GM18505 (cell line): ENCODE data around the gene NECTIN1.

Experiments used
- ATAC-seq: cut with Tn5 transposase; IDR thresholded peaks from one replicate; pipeline ENCODE4 v1.9.1; 2021; ENCODE audit not compliant: unreplicated experiment
- POLR2A ChIP-seq: IDR thresholded peaks from 4 replicates; pipeline ENCODE4 v1.6.1; 2011; ENCODE audit warnings: borderline replicate concordance; ENCODE audit not compliant: insufficient read depth, insufficient read length; ENCODE audit errors: extremely low read depth

Gene NECTIN1

DNA sequence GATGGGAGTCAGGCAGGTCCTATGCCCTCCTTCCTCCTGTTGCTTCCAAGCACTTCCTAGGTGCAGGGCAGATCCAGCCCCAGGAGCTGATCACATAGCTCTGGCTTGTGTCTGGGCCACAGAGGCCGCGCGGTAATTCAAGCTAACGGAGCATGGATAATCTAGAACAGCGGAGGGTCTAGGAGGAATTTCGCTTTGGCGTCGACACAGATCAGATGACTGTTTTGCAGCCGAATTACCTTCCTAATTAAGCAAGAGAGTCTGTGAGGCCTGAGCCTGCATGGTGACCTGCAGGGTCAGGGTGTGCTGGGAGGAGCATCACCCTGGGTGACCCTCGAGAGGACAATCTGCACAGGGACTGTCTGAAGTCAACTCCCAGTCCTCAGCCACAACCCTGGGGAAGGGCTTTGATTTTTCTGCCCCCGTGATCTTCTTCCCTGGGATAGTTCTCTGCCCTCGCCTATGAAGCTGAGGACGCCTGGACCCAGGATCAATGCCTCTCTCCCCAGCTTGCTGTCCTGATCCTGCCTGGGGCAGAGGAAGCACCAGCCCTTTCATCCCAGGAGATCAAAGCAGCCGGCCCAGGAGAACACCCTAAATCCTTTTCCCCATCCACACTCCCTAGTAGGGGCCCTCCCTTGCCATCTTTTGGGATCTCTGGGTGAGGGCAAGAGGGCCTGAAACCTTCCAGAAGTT, 11.0 kb downstream of the NECTIN1 start:
- no peak for TF ChIP-seq POLR2A
- no peak for ATAC-seq

DNA sequence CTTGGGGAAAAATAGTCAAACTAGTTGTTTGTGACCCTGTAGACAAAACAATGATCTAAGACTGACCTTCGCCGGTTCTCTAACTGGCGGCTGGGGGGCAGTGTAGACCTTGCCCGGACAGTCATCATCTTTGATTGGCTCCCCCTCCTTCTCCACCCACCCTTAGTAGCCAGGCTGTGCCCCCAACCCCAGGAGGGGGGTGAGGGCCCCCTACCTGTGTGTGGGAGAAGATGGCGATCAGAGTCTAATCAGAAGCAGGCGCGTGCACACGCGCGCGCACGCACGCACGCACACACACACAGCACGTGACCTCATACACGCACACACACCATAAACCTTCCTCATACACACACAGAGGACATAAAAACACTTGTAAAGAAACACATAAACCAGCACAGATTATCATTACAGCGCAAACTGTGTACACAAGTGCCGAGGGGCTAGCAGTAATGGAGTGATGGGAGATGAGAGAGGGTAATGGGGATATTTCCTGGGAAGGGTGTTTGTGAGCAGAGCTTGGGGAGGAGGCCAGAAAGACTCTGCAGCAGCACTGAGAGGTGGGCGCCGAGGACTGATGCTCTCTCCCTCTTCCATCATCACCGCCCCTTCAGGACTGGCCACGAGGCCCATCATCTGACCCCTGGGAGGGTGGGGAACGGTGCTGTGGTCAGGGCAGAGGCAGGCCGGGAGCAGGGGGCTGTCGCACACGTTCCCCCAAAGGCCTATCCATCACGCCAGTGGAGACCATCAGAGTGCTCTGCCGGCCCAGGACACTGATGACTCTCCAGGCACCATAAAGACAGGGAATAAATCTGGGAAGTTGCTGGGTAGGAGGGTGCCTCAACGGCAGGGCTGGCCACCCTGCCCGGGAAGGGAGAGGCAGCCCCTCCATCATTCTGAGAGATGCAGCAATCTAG, 12.2 kb downstream of the NECTIN1 start:
- ATAC-seq: no peak
- no peak for TF ChIP-seq POLR2A

DNA sequence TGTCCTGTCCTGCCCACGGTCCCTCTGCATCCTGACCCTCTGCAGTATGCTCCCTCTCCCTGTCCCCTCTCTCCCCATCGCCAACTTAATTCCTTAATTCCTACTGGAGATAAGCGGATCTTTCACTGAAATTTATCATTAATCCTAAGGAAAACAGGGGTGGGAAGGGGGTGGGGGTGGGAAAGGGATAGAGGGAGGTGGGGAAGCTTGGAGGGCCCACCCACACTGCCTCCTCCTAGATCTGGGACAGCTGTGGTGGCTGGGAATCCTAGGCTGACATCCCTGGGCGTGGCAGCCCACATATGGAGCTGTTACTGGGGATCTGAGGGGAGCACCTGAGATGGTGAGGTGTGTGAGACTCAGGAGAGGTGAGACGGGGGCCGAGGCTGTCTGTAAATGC, 14.4 kb downstream of the NECTIN1 start:
- TF ChIP-seq POLR2A: no peak
- no peak for ATAC-seq

DNA sequence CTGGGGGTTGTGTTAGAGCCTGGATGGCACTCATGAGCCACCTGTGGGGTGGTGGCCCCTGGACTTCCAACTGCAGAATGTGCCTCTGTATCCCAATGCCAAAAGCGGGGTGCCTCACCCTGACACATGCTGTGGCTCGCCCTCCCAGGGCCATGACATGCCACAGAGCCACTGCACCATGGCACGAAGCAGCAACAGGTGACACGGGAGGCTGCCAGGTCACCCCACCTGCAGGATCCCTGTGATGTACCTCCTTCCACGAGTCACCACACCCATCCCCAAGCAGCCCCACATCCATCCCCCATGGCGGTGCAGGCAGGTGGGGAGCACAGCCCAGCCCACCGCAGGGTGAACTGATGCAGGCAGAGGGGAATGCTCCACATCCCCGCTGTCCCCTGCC, 14.8 kb downstream of the NECTIN1 start:
- no peak for ATAC-seq
- TF ChIP-seq POLR2A: no peak

DNA sequence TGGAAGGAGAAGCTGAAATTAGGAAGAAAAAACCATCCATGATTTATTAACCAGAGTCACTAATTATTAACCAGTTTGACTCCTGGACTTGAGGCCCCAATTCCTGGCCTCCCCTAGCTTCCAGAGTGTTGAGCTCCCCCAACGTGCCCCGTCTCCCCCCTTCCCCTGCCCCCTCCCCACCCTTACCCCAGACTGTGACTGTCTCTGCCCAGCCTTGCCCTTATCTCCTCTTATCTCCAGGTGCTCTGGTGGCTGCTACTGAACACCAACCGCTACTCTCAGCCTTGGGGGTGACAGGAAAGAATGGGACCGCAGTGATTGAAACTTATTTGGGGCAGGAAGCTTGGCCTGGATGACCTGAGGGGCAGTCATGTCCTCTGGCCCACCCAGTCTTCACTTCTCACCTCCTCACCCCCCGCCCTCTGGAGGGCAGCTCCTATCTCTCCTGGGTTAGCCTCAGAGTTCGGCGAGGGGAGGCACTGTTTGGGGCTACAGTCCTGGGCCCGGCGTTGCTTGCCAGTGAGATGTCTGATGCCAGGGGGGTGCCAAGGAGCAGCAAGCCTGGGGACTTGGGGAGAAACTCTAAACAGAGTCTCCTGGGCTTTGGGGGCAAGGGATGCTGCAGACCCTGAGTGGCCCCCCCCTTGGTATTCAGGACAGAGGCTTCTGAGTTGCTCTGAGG, 15.5 kb downstream of the NECTIN1 start:
- no peak for TF ChIP-seq POLR2A

DNA sequence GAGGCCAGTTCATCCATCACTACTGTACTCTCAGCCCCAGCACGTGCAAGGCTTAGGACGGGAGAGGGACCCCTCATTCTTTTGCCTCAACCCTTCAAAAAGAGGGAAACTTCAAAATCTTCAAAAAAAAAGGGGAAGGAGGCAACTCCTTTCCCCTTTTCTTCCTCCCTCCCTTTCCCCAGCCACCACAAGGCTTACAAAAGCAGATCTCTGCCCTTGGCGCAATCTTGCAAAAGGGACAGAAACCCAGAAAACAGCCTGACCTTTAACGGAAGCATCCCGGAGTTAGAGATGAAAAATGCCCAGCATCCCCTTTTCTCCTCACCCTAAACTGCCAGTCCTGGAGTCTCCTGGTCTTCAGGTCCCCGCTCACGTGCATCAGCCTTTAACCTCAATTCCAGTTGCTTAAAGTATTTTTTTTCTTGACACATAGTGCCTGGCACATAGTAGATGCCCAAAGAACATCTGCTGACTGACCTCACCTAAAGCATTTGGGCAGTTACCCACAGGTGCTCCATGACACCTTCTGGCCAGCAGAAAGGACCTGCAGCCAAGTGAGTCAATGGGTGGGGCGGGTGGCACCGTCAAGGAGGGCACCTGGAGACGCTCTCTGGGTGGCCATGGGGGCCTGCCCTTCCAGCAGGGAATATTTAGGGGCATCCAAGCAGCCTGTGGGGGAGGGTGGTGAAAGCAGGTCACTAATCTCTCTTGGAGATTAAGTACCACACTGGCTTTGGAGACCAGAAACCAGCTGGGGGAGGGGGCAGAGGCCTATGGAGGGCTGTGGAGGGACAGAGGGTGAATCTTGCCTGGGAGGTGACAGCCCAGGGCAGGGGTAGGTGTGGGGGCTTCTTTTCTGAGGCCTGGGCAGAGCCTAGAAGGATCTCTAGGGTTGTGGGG, 16.3 kb downstream of the NECTIN1 start:
- no peak for TF ChIP-seq POLR2A
- no peak for ATAC-seq

More for the DNA sequence above, 15.5 kb downstream of the NECTIN1 start:
- ATAC-seq: no peak

DNA sequence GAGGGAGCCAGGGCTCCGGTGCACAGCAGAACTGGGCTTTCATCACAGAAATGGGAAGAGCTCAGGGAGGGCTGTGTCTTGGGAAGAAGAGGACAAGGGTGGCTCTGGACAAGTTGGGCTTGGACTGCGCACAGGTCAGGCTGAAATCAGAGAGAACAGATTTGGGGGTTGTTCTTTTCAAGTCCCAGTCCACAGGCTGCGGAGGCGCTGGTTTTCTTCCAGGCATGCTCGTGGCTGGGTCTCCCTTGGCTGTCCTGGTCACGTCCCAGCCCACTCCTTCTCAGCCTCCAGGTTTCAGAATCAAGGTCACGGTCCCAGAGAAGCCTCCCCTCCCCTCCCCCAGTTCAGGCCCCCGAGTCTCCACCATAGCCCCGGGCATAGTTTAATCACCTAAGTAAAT, 17.0 kb downstream of the NECTIN1 start:
- no peak for ATAC-seq
- no peak for TF ChIP-seq POLR2A

DNA sequence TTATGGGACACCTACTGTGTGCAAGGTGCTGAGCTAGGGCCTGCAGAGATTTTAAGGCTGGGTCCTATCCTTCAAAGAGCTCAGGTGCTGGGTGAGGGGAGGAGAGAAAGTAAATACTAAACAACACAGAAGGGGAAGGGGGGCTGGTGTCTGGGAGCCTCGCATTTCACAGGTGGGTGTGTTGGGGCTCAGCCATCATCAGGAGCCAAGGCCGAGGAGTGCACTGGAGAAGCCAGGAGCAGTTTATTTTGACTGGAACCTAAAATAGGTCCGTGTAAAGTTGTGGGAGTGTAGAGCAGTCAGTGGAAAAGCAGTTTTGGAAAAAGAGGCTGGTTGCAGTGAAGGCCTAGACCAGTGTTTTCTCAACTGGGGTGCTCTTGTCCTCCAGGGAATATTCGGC, 17.5 kb downstream of the NECTIN1 start:
- no peak for ATAC-seq

DNA sequence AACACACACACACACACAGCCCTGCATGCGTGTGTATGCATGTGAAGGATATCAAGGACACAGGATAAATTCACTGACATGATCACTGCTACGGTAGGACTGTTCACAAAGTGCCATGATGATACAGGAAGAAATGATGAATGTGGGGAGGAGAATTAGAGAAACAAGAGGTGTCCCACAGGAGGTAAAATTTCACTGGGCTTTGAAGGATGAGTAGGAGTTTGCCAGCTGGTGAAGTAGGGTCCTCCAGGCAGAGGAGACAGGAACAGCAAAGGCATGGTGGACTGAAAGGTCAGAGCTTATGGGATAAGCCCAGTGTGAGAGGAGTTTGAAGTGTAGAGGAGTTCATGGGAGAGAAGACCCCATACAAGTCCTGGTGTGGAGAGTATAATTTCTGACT, 18.6 kb downstream of the NECTIN1 start:
- TF ChIP-seq POLR2A: no peak
- no peak for ATAC-seq

More for the DNA sequence above, 17.5 kb downstream of the NECTIN1 start:
- TF ChIP-seq POLR2A: no peak

DNA sequence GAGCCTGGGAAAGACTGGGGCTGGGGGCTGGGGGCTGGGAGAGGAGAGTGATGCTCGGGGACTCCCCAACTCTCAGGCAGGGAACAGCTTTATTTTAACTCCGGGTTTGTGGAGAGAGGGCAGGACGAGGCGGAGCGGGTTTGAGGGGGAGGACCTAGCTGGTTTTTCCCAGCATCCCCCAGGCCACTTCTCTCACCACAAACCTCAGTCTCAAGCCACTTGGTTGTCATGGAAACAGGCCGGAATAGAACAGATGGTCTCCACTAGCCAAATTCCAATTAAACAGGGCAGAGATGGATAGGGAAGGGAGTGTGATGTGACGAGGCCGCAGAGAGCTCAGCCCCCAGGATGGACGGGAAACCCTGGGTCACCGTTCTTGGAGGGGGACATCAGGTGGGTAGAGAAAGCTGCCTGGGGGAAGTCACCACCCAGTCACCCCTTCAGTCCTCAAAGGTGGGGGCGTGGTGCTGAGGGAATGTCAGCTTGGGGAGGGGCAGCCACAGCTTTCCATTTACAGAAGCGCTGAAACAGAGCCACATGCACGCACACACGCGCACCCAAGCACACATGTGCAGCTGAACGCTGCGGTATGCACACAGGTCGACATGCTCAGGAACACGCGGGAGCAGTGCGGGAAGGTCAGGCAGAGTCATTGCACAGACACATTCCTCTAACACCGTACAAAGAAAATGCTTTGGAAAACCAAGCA, 19.2 kb downstream of the NECTIN1 start:
- ATAC-seq: no peak
- no peak for TF ChIP-seq POLR2A

DNA sequence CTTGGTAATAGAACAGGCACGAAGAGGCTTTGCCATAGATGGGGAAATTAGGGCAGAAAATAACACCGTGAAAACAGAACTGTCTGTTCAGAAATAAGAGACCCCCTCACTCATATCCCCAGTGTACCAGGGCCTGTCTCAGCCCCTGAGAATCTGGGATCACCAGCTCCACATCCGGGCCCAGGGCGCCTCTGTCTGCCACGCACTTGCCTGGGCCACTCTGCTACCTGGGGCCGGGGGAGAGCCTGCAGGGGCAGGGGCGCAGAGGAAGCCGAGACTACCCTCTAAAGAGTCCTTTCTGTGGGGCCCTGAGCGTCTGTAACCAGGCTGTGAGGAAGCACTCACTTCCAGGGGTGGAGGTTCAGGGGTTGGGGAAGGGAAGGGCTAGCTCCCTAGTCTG, 19.8 kb downstream of the NECTIN1 start:
- ATAC-seq: no peak
- no peak for TF ChIP-seq POLR2A

DNA sequence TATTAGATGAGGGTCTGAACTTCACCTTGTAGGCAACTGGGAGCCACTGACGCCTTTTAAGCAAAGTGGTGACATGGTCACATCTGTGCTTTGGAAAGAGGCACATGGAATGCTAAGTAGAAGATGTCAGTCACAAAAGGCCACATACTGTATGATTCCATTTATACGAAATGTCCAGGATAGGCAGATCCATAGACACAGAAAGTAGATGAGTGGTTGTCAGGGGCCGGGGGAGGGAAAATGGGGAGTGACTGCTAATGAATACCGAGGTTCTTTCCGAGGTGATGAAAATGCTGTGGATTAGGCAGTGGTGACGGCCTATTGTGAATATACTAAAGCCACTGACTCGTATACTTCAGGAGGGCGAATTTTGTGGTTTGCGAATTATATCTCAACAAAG, 20.6 kb downstream of the NECTIN1 start:
- ATAC-seq: no peak
- no peak for TF ChIP-seq POLR2A
